ENCODE results near the gene GRK2. TPM values are rescaled to one million over a fixed set of nuclear protein-coding genes. Genes with fewer than 3 reads are reported as not detected.

Gene GRK2
- total and polyA plus RNA-seq, 2 of the 8 experiments (the other 6 are each of a cell fraction or from before 2014, with no cell fraction given) = 47.3 to 49.7 TPM

GRCh38 chr11:67264877-67265632 lies 1.2 kb upstream of the GRK2 start:
- Histone ChIP-seq H3K9me3 (ENCODE audit: insufficient read depth in 2 of 2, low read depth in 1 of 2, low read length in 1 of 2) (no peaks in the 10 kb centered on the region), H3K27ac (ENCODE audit: low read depth, low read length) (no peak overlapping the region), H3K18ac (ENCODE audit: extremely low read depth, low read length) (no peak overlapping the region), H3K4ac (replicated peaks; ENCODE audit: insufficient read length, low read depth, low read length) (peak overlapping the region; percentile 57), H4K5ac (ENCODE audit: insufficient read length, low read depth, low read length) (no peak overlapping the region), H3K4me2 (ENCODE audit: insufficient read depth in 1 of 2, low read depth in 2 of 2, low read length in 2 of 2) (no peak overlapping the region), H3K27me3 (replicated peaks in 1 of 4; ENCODE audit: control insufficient read depth in 3 of 4, extremely low read depth in 1 of 4, insufficient read depth in 3 of 4, low read length in 3 of 4) (peaks cover 0 to 3% (median 0%) of the 10 kb centered on the region in 4 experiments; a peak in 5 of 7 replicates), H3K23me2 (ENCODE audit: low read depth, low read length) (peaks cover 4% of the 10 kb centered on the region), H3K4me3 (ENCODE audit: extremely low read depth in 1 of 4, insufficient read depth in 2 of 4, low read depth in 3 of 4, low read length in 4 of 4) (no peak overlapping the region), H3K79me1 (ENCODE audit: low read depth, low read length) (peaks cover 8% of the 10 kb centered on the region; the same call in 1 of the 2 replicates), H2AFZ (ENCODE audit: low read length) (no peak overlapping the region), H3K14ac (ENCODE audit: insufficient read length) (no peak overlapping the region), H3K9ac (replicated peaks in 1 of 4; ENCODE audit: extremely low read depth in 1 of 4, low read depth in 3 of 4, low read length in 3 of 4) (no peak overlapping the region), H2BK5ac (ENCODE audit: low read depth, low read length) (no peak overlapping the region), H4K91ac (replicated peaks; ENCODE audit: insufficient read length, low read length) (no peak overlapping the region), H2BK120ac (replicated peaks; ENCODE audit: low read depth, low read length) (no peak overlapping the region), H4K20me1 (replicated peaks in 1 of 2; ENCODE audit: control insufficient read depth in 1 of 2, insufficient read depth in 2 of 2, low read length in 2 of 2) (peaks cover 6 to 14% of the 10 kb centered on the region in 2 experiments), H3K23ac (ENCODE audit: insufficient read length) (no peak overlapping the region), H3K56ac (replicated peaks; ENCODE audit: insufficient read length, low read depth, low read length) (no peak overlapping the region), H2BK12ac (ENCODE audit: low read depth, low read length) (no peak overlapping the region), H3K36me3 (ENCODE audit: control insufficient read depth in 2 of 4, insufficient read depth in 4 of 4, low read length in 3 of 4) (peaks cover 0 to 3% (median 0%) of the 10 kb centered on the region in 4 experiments; a peak in 2 of 8 replicates), H2BK20ac (ENCODE audit: low read length) (no peak overlapping the region), H3K79me2 (ENCODE audit: control insufficient read depth in 1 of 2, insufficient read depth in 2 of 2, low read length in 2 of 2) (peaks cover 0 to 31% of the 10 kb centered on the region in 2 experiments; a peak in 3 of 4 replicates), H2AK5ac (ENCODE audit: low read depth, low read length) (no peak overlapping the region), H4K8ac (ENCODE audit: extremely low read depth, insufficient read depth, low read length) (no peak overlapping the region), H3K4me1 (replicated peaks in 1 of 4; ENCODE audit: control insufficient read depth in 3 of 4, insufficient read depth in 4 of 4, low read length in 3 of 4) (peaks cover 7 to 29% (median 27%) of the 10 kb centered on the region in 4 experiments), H2BK15ac (ENCODE audit: low read length) (peak overlapping the region; percentile 75; the same call in 1 of the 2 replicates)
- no peak for FAIRE-seq
- POLR2A ChIA-PET (ENCODE audit: partially characterized antibody) = interaction anchor here (0.5 to 1.0 kb wide), 3 partner anchors 12 to 24 kb away, joined by 3 read pairs; partner anchors contain the start of gene ANKRD13D
- TF ChIP-seq RFX5 (IDR thresholded peaks at IDR 0.05; ENCODE audit: borderline replicate concordance, low read depth, low read length) (no peak), ZNF274 (IDR thresholded peaks at IDR 0.05; ENCODE audit: borderline replicate concordance, extremely low read depth, low read length) (no peak), MAX (IDR thresholded peaks at IDR 0.05) (no peak), BRCA1 (IDR thresholded peaks at IDR 0.05; ENCODE audit: low read depth, low read length) (no peak), SP2 (IDR thresholded peaks at IDR 0.05; ENCODE audit: low read length) (no peak), NANOG (IDR thresholded peaks at IDR 0.05; ENCODE audit: insufficient read depth, low read depth, low read length, poor library complexity, severe bottlenecking) (no peak), MAFK (IDR thresholded peaks at IDR 0.05; ENCODE audit: low read depth, low read length) (no peak), EP300 (IDR thresholded peaks at IDR 0.05; ENCODE audit: borderline replicate concordance in 1 of 2, low read depth in 2 of 2, low read length in 2 of 2) (no peak), TAF1 (IDR thresholded peaks at IDR 0.05; ENCODE audit: low read depth, low read length) (no peak), GTF2F1 (IDR thresholded peaks at IDR 0.05; ENCODE audit: borderline replicate concordance, low read depth, low read length) (no peak), CREB1 (IDR thresholded peaks at IDR 0.05) (no peak)
- CTCF ChIA-PET (ENCODE audit: partially characterized antibody) = interaction anchor here (0.9 to 13.0 kb wide), 10 partner anchors 12 to 118 kb away, joined by 3 to 186 read pairs (median 4); partner anchors contain the start of genes ANKRD13D and SSH3
- no peak for DNase-seq (ENCODE audit: low read depth in 1 of 2, low spot score in 2 of 2)
- WGBS, 2 experiments (ENCODE audit: extremely low coverage in 1 of 2, insufficient coverage in 1 of 2, insufficient read length in 1 of 2, insufficient replicate concordance in 2 of 2, low coverage in 1 of 2, low lambda C conversion rate in 2 of 2, missing lambda C conversion rate in 1 of 2) = 96% methylated on average over 6 of the region's 7 CpGs; no CpG with 5 or more reads in 1 of the 2 experiments

All from H1 (cell line).